Stimulated activated CD4-positive, alpha-beta T cell treated with anti-CD3 and anti-CD28 coated beads, TNF-alpha, amount 100 ng/mL, for 4 hours (primary cell): Measurements from ENCODE around the gene MRPS18A.

Experiments
- DNase-seq, 3 experiments: peaks; one replicate each; pipeline ENCODE4 v3.0.0-alpha.2; 2020; ENCODE audit warnings: low read depth in 3 of 3

The MRPS18A gene

GRCh38 chr6:43698584-43699349 is 11.2 kb upstream of the MRPS18A start:
- DNase-seq, result no peak

GRCh38 chr6:43697421-43697820 is 9.8 kb upstream of the MRPS18A start:
- DNase-seq, result no peak

- no peak for DNase-seq
Observed at GRCh38 chr6:43695967-43696291, 8.3 kb upstream of the MRPS18A start.

GRCh38 chr6:43695215-43695966 is 7.8 kb upstream of the MRPS18A start:
- no peak for DNase-seq

- DNase-seq, result no peak
Observed at GRCh38 chr6:43689421-43689820, 1.8 kb upstream of the MRPS18A start.

- DNase-seq, result no peak
Observed at GRCh38 chr6:43687079-43687436, 533 bp downstream of the MRPS18A start.

GRCh38 chr6:43683708-43684455 is 3.7 kb downstream of the MRPS18A start:
- DNase-seq, result no peak

GRCh38 chr6:43682724-43683429 is 4.7 kb downstream of the MRPS18A start:
- DNase-seq, result no peak

- DNase-seq, result no peak
Observed at GRCh38 chr6:43681303-43681702, 6.3 kb downstream of the MRPS18A start.

GRCh38 chr6:43680308-43681200 is 7.0 kb downstream of the MRPS18A start:
- DNase-seq, result no peak

GRCh38 chr6:43679057-43679456 is 8.5 kb downstream of the MRPS18A start:
- DNase-seq, result no peak

- DNase-seq, result no peak
Observed at GRCh38 chr6:43678341-43678740, 9.2 kb downstream of the MRPS18A start.

- DNase-seq, result no peak
Observed at GRCh38 chr6:43677759-43678158, 9.8 kb downstream of the MRPS18A start.

- no peak for DNase-seq
Observed at GRCh38 chr6:43676962-43677606, 10.5 kb downstream of the MRPS18A start.

- DNase-seq, result no peak
Observed at GRCh38 chr6:43674921-43675320, 12.7 kb downstream of the MRPS18A start.

GRCh38 chr6:43674291-43674690 is 13.3 kb downstream of the MRPS18A start:
- no peak for DNase-seq

GRCh38 chr6:43673444-43674084 is 14.0 kb downstream of the MRPS18A start:
- DNase-seq, result no peak

- DNase-seq, result no peak
Observed at GRCh38 chr6:43671801-43672690, 15.5 kb downstream of the MRPS18A start.
